Neural progenitor cell (in vitro differentiated cells): ENCODE results near the gene ATP1A1. TPM values are rescaled to one million over a fixed set of nuclear protein-coding genes. Genes with fewer than 3 reads are reported as not detected.

Source experiments
- DNase-seq: peaks from one replicate; pipeline ENCODE4 v3.0.0-alpha.2; 2016; ENCODE audit warnings: low spot score
- H2AFZ ChIP-seq: fragments of 200-600 bp; sonication (generic); replicated peaks from 2 replicates; pipeline ENCODE4 v1.6.1; 2016; ENCODE audit warnings: antibody characterized with exemption
- H3F3A ChIP-seq: fragments of 200-600 bp; sonication (generic); 2 replicates; pipeline ENCODE4 v1.6.1; 2016; ENCODE audit warnings: antibody characterized with exemption, low read depth
- H3K27ac ChIP-seq: fragments of 200-600 bp; sonication (generic); 2 replicates; pipeline ENCODE4 v1.5.1; 2016; ENCODE audit warnings: mild to moderate bottlenecking
- H3K27me3 ChIP-seq: fragments of 200-600 bp; sonication (generic); 2 replicates; pipeline ENCODE4 v1.6.1; 2016; ENCODE audit warnings: mild to moderate bottlenecking, moderate library complexity
- H3K36me3 ChIP-seq: fragments of 200-600 bp; sonication (generic); 2 replicates; pipeline ENCODE4 v1.5.1; 2016
- H3K4me1 ChIP-seq: fragments of 200-600 bp; sonication (generic); 2 replicates; pipeline ENCODE4 v1.6.1; 2016; ENCODE audit warnings: mixed run types
- H3K4me2 ChIP-seq: fragments of 200-600 bp; sonication (generic); 2 replicates; pipeline ENCODE4 v1.6.1; 2016
- H3K4me3 ChIP-seq: fragments of 200-600 bp; sonication (generic); 2 replicates; pipeline ENCODE4 v1.5.1; 2016
- H3K79me2 ChIP-seq: fragments of 200-600 bp; sonication (generic); 2 replicates; pipeline ENCODE4 v1.6.1; 2016; ENCODE audit warnings: low read depth
- H3K9ac ChIP-seq: fragments of 200-600 bp; sonication (generic); 2 replicates; pipeline ENCODE4 v1.6.1; 2016
- H3K9me3 ChIP-seq: fragments of 200-600 bp; sonication (generic); 2 replicates; pipeline ENCODE4 v1.5.1; 2016; ENCODE audit warnings: low read depth
- H4K20me1 ChIP-seq: fragments of 200-600 bp; sonication (generic); 2 replicates; pipeline ENCODE4 v1.6.1; 2016; ENCODE audit warnings: low read depth
- H3K27ac Mint-ChIP-seq: 3 replicates; pipeline ENCODE4 v1.8.0; 2021; ENCODE audit warnings: mixed read lengths
- H3K27me3 Mint-ChIP-seq: 2 replicates; pipeline ENCODE4 v1.8.0; 2022; ENCODE audit warnings: low read depth, mild to moderate bottlenecking, inconsistent platforms, moderate library complexity, mixed read lengths; ENCODE audit not compliant: insufficient read depth
- H3K36me3 Mint-ChIP-seq: 3 replicates; pipeline ENCODE4 v1.8.0; 2021; ENCODE audit warnings: mixed read lengths
- H3K4me1 Mint-ChIP-seq: 3 replicates; pipeline ENCODE4 v1.8.0; 2021; ENCODE audit warnings: mixed read lengths
- H3K4me3 Mint-ChIP-seq: 3 replicates; pipeline ENCODE4 v1.8.0; 2021; ENCODE audit warnings: mild to moderate bottlenecking, moderate library complexity, mixed read lengths
- H3K9me3 Mint-ChIP-seq: 3 replicates; pipeline ENCODE4 v1.8.0; 2020; ENCODE audit warnings: mixed read lengths
- CTCF ChIP-seq: fragments of 200-600 bp; sonication (generic); IDR thresholded peaks from 2 replicates; pipeline ENCODE4 v1.5.1; 2017; ENCODE audit warnings: antibody characterized with exemption, mild to moderate bottlenecking
- EZH2 ChIP-seq: fragments of 200-600 bp; sonication (generic); IDR thresholded peaks from 2 replicates; pipeline ENCODE4 v1.6.1; 2017; ENCODE audit warnings: antibody characterized with exemption, mild to moderate bottlenecking, moderate library complexity
- EZH2phosphoT487 ChIP-seq: fragments of 200-600 bp; sonication (generic); IDR thresholded peaks from 2 replicates; pipeline ENCODE4 v1.6.1; 2017; ENCODE audit warnings: antibody characterized with exemption
- total RNA-seq: library from RNA; depleted of rRNA; stranded (reverse); fragments of >200 nt; gene quantifications from 2 replicates; pipeline ENCODE4 v1.2.3, GENCODE V29; 2015; ENCODE audit warnings: low replicate concordance

Gene ATP1A1
- total RNA-seq, 1 donor from 2014 or later = 61.5 TPM

GRCh38 chr1:116359060-116359830 is 13.8 kb upstream of the ATP1A1 start:
- peak overlapping the region; percentile 35 for H2AFZ ChIP-seq
- H3K4me3 Mint-ChIP-seq = peak overlapping the region; percentile 16
- H3F3A ChIP-seq = no peaks in the 10 kb centered on the region
- H3K9me3 Mint-ChIP-seq = no peaks in the 10 kb centered on the region
- H3K79me2 ChIP-seq = no peaks in the 10 kb centered on the region
- peaks cover 5% of the 10 kb centered on the region for H3K4me1 Mint-ChIP-seq
- H3K27me3 ChIP-seq = no peaks in the 10 kb centered on the region
- H3K4me1 ChIP-seq = peaks cover 10% of the 10 kb centered on the region
- H3K27ac ChIP-seq = no peak overlapping the region
- no peaks in the 10 kb centered on the region for H3K36me3 Mint-ChIP-seq
- H3K27ac Mint-ChIP-seq = no peak overlapping the region
- peak overlapping the region; percentile 10 for H3K4me2 ChIP-seq
- H3K36me3 ChIP-seq = no peaks in the 10 kb centered on the region
- no peak for TF ChIP-seq EZH2
- no peak for TF ChIP-seq EZH2phosphoT487
- no peak for TF ChIP-seq CTCF
- H3K27me3 Mint-ChIP-seq = peaks cover 2% of the 10 kb centered on the region
- H3K9me3 ChIP-seq = no peaks in the 10 kb centered on the region
- H3K4me3 ChIP-seq = no peak overlapping the region
- H3K9ac ChIP-seq = no peak overlapping the region
- H4K20me1 ChIP-seq = no peaks in the 10 kb centered on the region
- no peak for DNase-seq

GRCh38 chr1:116359871-116360270 is 13.2 kb upstream of the ATP1A1 start:
- Mint-ChIP-seq H3K4me1 (peaks cover 5% of the 10 kb centered on the region), H3K27me3 (peaks cover 2% of the 10 kb centered on the region), H3K27ac (no peak overlapping the region), H3K36me3 (no peaks in the 10 kb centered on the region), H3K4me3 (peak overlapping the region; percentile 16), H3K9me3 (no peaks in the 10 kb centered on the region)
- DNase-seq = no peak
- no peaks in the 10 kb centered on the region for H3F3A ChIP-seq
- H3K27ac ChIP-seq = no peak overlapping the region
- peaks cover 10% of the 10 kb centered on the region for H3K4me1 ChIP-seq
- H3K27me3 ChIP-seq = no peaks in the 10 kb centered on the region
- H2AFZ ChIP-seq = peak overlapping the region; percentile 35
- no peak overlapping the region for H3K9ac ChIP-seq
- H3K4me2 ChIP-seq = peak overlapping the region; percentile 10
- no peaks in the 10 kb centered on the region for H3K79me2 ChIP-seq
- H3K4me3 ChIP-seq = no peak overlapping the region
- H4K20me1 ChIP-seq = no peaks in the 10 kb centered on the region
- no peaks in the 10 kb centered on the region for H3K36me3 ChIP-seq
- TF ChIP-seq EZH2phosphoT487 = no peak
- no peak for TF ChIP-seq EZH2
- no peak for TF ChIP-seq CTCF
- H3K9me3 ChIP-seq = no peaks in the 10 kb centered on the region

GRCh38 chr1:116360429-116361173 is 12.4 kb upstream of the ATP1A1 start:
- no peak overlapping the region for H3K4me3 ChIP-seq
- no peaks in the 10 kb centered on the region for H4K20me1 ChIP-seq
- H3K9me3 Mint-ChIP-seq = no peaks in the 10 kb centered on the region
- H3K27ac ChIP-seq = no peak overlapping the region
- peaks cover 2% of the 10 kb centered on the region for H3K27me3 Mint-ChIP-seq
- H3K27ac Mint-ChIP-seq = no peak overlapping the region
- no peaks in the 10 kb centered on the region for H3K36me3 ChIP-seq
- TF ChIP-seq CTCF (no peak), EZH2phosphoT487 (no peak), EZH2 (no peak)
- no peaks in the 10 kb centered on the region for H3K27me3 ChIP-seq
- no peaks in the 10 kb centered on the region for H3F3A ChIP-seq
- DNase-seq = no peak
- H3K4me3 Mint-ChIP-seq = no peak overlapping the region
- no peak overlapping the region for H2AFZ ChIP-seq
- H3K79me2 ChIP-seq = no peaks in the 10 kb centered on the region
- H3K9me3 ChIP-seq = no peaks in the 10 kb centered on the region
- H3K36me3 Mint-ChIP-seq = no peaks in the 10 kb centered on the region
- H3K4me1 ChIP-seq = peaks cover 10% of the 10 kb centered on the region
- H3K9ac ChIP-seq = no peak overlapping the region
- no peak overlapping the region for H3K4me2 ChIP-seq
- peaks cover 5% of the 10 kb centered on the region for H3K4me1 Mint-ChIP-seq
